ENCODE results near the gene SDK2.

The SDK2 gene

GRCh38 chr17:73650617-73651200 is 6.5 kb upstream of the SDK2 start:
- DNase-seq, result no peak

GRCh38 chr17:73650140-73650539 is 5.9 kb upstream of the SDK2 start:
- DNase-seq, result no peak

GRCh38 chr17:73648974-73649373 is 4.7 kb upstream of the SDK2 start:
- DNase-seq, result no peak

GRCh38 chr17:73648543-73648820 is 4.2 kb upstream of the SDK2 start:
- DNase-seq, result no peak

GRCh38 chr17:73647772-73648542 is 3.7 kb upstream of the SDK2 start:
- no peak for DNase-seq

- no peak for DNase-seq
Observed at GRCh38 chr17:73647301-73647695, 3.1 kb upstream of the SDK2 start.

- DNase-seq, result no peak
Observed at GRCh38 chr17:73646409-73647300, 2.4 kb upstream of the SDK2 start.

- DNase-seq, result no peak
Observed at GRCh38 chr17:73645050-73645871, 1.0 kb upstream of the SDK2 start.

GRCh38 chr17:73643852-73644144 is 447 bp downstream of the SDK2 start:
- no peak for DNase-seq

GRCh38 chr17:73643001-73643851 is 1.0 kb downstream of the SDK2 start:
- DNase-seq, result no peak

- no peak for DNase-seq
Observed at GRCh38 chr17:73642659-73643000, 1.6 kb downstream of the SDK2 start.

- no peak for DNase-seq
Observed at GRCh38 chr17:73641826-73642600, 2.2 kb downstream of the SDK2 start.

GRCh38 chr17:73640691-73641090 is 3.6 kb downstream of the SDK2 start:
- no peak for DNase-seq

- peak; percentile 73 for DNase-seq
Observed at GRCh38 chr17:73639932-73640331, 4.3 kb downstream of the SDK2 start.

GRCh38 chr17:73639322-73639721 is 4.9 kb downstream of the SDK2 start:
- DNase-seq, result no peak

GRCh38 chr17:73638556-73638955 is 5.7 kb downstream of the SDK2 start:
- no peak for DNase-seq

- DNase-seq, result no peak
Observed at GRCh38 chr17:73637866-73638265, 6.4 kb downstream of the SDK2 start.

- DNase-seq, result no peak
Observed at GRCh38 chr17:73635101-73635817, 9.0 kb downstream of the SDK2 start.

- DNase-seq, result no peak
Observed at GRCh38 chr17:73634629-73635028, 9.6 kb downstream of the SDK2 start.

- no peak for DNase-seq
Observed at GRCh38 chr17:73633736-73634135, 10.5 kb downstream of the SDK2 start.

- DNase-seq, result no peak
Observed at GRCh38 chr17:73632513-73632912, 11.7 kb downstream of the SDK2 start.

All from NCI-H2029 treated with DMSO at 0.1 percent for 48 hours (cell line).